ENCODE measurements around the gene AFAP1. TPM values are rescaled to one million over a fixed set of nuclear protein-coding genes. Genes with fewer than 3 reads are reported as not detected.

The AFAP1 gene
- total RNA-seq, 1 experiment from 2014 or later, result 27.6 TPM

DNA sequence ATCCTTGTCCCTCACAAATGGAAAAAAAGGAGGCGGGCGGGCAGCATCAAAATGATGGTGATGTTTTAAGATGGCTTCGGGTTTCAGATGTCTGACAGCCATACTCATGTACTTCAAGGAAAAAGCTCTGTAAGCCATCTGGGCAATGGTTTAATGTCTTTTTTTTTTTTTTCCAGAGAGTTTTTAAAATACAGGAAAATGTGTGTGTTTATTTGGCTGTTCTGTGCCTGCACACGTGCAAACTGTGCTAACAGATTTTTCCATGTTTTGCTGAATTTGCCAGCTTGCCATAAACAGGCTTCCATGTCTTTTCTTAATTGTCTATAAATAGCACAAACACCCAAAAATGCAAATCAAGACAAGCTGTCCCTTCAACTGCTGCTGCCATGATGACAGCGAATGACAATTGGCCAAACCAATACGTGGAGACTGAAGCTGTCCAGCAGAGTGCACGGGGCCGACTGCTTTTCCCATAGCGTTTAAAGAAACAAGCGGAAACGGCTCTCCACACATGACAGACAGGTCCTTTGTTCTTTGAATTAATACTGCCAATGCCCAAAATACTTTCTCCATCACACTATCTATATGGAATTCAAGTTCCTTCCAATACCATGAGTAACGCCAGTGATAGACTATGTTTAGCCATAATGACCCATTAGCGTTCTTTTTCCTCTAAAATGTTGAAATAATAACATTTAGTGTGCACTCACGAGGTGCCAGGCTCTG, 35.7 kb downstream of the AFAP1 start:
- H3K4me3 ChIP-seq (ENCODE audit: low read depth, low read length), result no peak overlapping the region
- H3K36me3 ChIP-seq (ENCODE audit: control insufficient read depth, insufficient read depth, low read length), result no peaks in the 10 kb centered on the region
- H3K36me3 Mint-ChIP-seq (ENCODE audit: insufficient read depth, unreplicated experiment), result no peaks in the 10 kb centered on the region
- H3K9me3 ChIP-seq, result no peaks in the 10 kb centered on the region
- no peaks in the 10 kb centered on the region for H3K9me3 Mint-ChIP-seq (ENCODE audit: unreplicated experiment)
- intact Hi-C loops (cut with micrococcal nuclease; ENCODE audit: unreplicated experiment), result no loop called here
- POLR2A ChIA-PET, result no interaction called here
- BruUV-seq (replicated peaks), result no TSS peak
- no peak overlapping the region for H3K27ac Mint-ChIP-seq (ENCODE audit: unreplicated experiment)
- H3K27me3 Mint-ChIP-seq (ENCODE audit: insufficient read depth, unreplicated experiment), result no peaks in the 10 kb centered on the region
- no peak for DNase-seq
- H3K4me3 Mint-ChIP-seq (ENCODE audit: unreplicated experiment), result no peak overlapping the region
- H3K4me1 Mint-ChIP-seq (ENCODE audit: low read depth, unreplicated experiment), result peaks cover 23% of the 10 kb centered on the region
- CTCF ChIA-PET, result no interaction called here
- H3K27me3 ChIP-seq (replicated peaks; ENCODE audit: control insufficient read depth, insufficient read depth, low read length), result no peaks in the 10 kb centered on the region
- TF ChIP-seq, protein P1, sequence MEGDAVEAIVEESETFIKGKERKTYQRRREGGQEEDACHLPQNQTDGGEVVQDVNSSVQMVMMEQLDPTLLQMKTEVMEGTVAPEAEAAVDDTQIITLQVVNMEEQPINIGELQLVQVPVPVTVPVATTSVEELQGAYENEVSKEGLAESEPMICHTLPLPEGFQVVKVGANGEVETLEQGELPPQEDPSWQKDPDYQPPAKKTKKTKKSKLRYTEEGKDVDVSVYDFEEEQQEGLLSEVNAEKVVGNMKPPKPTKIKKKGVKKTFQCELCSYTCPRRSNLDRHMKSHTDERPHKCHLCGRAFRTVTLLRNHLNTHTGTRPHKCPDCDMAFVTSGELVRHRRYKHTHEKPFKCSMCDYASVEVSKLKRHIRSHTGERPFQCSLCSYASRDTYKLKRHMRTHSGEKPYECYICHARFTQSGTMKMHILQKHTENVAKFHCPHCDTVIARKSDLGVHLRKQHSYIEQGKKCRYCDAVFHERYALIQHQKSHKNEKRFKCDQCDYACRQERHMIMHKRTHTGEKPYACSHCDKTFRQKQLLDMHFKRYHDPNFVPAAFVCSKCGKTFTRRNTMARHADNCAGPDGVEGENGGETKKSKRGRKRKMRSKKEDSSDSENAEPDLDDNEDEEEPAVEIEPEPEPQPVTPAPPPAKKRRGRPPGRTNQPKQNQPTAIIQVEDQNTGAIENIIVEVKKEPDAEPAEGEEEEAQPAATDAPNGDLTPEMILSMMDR (IDR thresholded peaks at IDR 0.05; ENCODE audit: insufficient read depth in 1 of 2, low read depth in 1 of 2, low read length in 1 of 2, severe bottlenecking in 1 of 2, unreplicated experiment in 1 of 2), result no peak
- H3K4me1 ChIP-seq, result peaks cover 9% of the 10 kb centered on the region; the same call in 1 of the 2 replicates

DNA sequence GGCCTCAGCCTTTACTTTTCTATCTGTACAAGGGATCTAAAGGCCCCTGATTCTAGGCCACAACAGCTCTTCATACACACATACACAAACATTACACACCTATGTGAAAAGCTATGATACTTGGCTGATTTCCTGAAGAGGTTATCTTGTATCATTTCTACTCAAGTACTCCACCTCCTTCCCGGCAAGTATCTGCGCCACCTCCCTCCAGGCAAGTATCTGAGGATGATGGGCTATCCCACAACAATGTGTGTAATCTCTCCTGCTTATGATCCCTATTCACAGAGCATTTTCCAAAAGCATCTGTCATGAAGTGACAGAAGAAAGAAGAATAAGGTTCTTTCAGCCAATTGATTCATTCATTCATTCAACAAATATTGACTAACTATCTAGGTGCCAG, 36.8 kb downstream of the AFAP1 start:
- BruUV-seq (replicated peaks), result no TSS peak
- H3K27me3 ChIP-seq (replicated peaks; ENCODE audit: control insufficient read depth, insufficient read depth, low read length), result no peaks in the 10 kb centered on the region
- peaks cover 9% of the 10 kb centered on the region; the same call in 1 of the 2 replicates for H3K4me1 ChIP-seq
- no peak for DNase-seq
- TF ChIP-seq, protein P1 (IDR thresholded peaks at IDR 0.05; ENCODE audit: insufficient read depth in 1 of 2, low read depth in 1 of 2, low read length in 1 of 2, severe bottlenecking in 1 of 2, unreplicated experiment in 1 of 2), result no peak
- ChIA-PET CTCF (no interaction called here), POLR2A (no interaction called here)
- H3K36me3 ChIP-seq (ENCODE audit: control insufficient read depth, insufficient read depth, low read length), result no peaks in the 10 kb centered on the region
- Mint-ChIP-seq H3K27me3 (ENCODE audit: insufficient read depth, unreplicated experiment) (no peaks in the 10 kb centered on the region), H3K4me3 (ENCODE audit: unreplicated experiment) (no peak overlapping the region), H3K9me3 (ENCODE audit: unreplicated experiment) (no peaks in the 10 kb centered on the region), H3K4me1 (ENCODE audit: low read depth, unreplicated experiment) (peaks cover 23% of the 10 kb centered on the region), H3K36me3 (ENCODE audit: insufficient read depth, unreplicated experiment) (no peaks in the 10 kb centered on the region), H3K27ac (ENCODE audit: unreplicated experiment) (no peak overlapping the region)
- no peak overlapping the region for H3K4me3 ChIP-seq (ENCODE audit: low read depth, low read length)
- no peaks in the 10 kb centered on the region for H3K9me3 ChIP-seq
- intact Hi-C loops (cut with micrococcal nuclease; ENCODE audit: unreplicated experiment), result no loop called here

DNA sequence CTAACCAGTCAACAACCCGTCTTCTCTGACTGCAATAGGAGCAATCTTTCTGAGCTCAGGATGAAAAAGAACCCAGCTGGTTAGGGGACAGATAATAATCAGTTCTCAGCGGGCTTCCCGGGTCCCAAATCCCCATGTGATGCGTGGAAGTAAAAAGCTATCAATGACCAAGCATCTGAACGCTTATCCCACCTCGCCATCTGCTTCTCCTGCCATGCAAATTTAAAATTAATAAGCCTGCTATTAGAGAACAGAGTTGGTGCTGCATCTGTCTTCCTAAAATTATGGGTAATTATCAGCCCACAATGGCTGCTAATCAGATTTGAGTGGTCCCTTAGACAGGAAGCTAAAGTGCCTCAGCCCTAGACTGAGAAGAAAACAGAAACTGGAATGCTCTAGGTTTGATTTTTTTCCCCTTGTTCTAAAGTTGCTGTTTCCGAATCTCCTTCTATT, 37.5 kb downstream of the AFAP1 start:
- DNase-seq, result no peak
- no peaks in the 10 kb centered on the region for H3K36me3 Mint-ChIP-seq (ENCODE audit: insufficient read depth, unreplicated experiment)
- H3K27me3 Mint-ChIP-seq (ENCODE audit: insufficient read depth, unreplicated experiment), result no peaks in the 10 kb centered on the region
- no peak overlapping the region for H3K27ac Mint-ChIP-seq (ENCODE audit: unreplicated experiment)
- no peaks in the 10 kb centered on the region for H3K9me3 Mint-ChIP-seq (ENCODE audit: unreplicated experiment)
- intact Hi-C loops (cut with micrococcal nuclease; ENCODE audit: unreplicated experiment), result no loop called here
- BruUV-seq (replicated peaks), result no TSS peak
- H3K9me3 ChIP-seq, result no peaks in the 10 kb centered on the region
- no peak overlapping the region for H3K4me3 Mint-ChIP-seq (ENCODE audit: unreplicated experiment)
- ChIA-PET CTCF (interaction anchor here (0.6 kb wide), 1 partner anchor 11 kb away, joined by 3 read pairs; no protein-coding TSS in a partner anchor), POLR2A (no interaction called here)
- peaks cover 3% of the 10 kb centered on the region; the same call in 1 of the 2 replicates for H3K4me1 ChIP-seq
- TF ChIP-seq, protein P1 (IDR thresholded peaks at IDR 0.05; ENCODE audit: insufficient read depth in 1 of 2, low read depth in 1 of 2, low read length in 1 of 2, severe bottlenecking in 1 of 2, unreplicated experiment in 1 of 2), result no peak
- H3K27me3 ChIP-seq (replicated peaks; ENCODE audit: control insufficient read depth, insufficient read depth, low read length), result no peaks in the 10 kb centered on the region
- no peak overlapping the region for H3K4me3 ChIP-seq (ENCODE audit: low read depth, low read length)
- H3K36me3 ChIP-seq (ENCODE audit: control insufficient read depth, insufficient read depth, low read length), result no peaks in the 10 kb centered on the region
- peaks cover 18% of the 10 kb centered on the region for H3K4me1 Mint-ChIP-seq (ENCODE audit: low read depth, unreplicated experiment)

All from Caco-2 (cell line).